ENCODE measurements around the gene PRKN.

Gene PRKN

GRCh38 chr6:162108041-162108440 is 619.5 kb downstream of the PRKN start:
- no peak for DNase-seq (ENCODE audit: low read depth)
- H3K4me3 ChIP-seq (ENCODE audit: low read depth, low read length), result no peak overlapping the region
- no peak for TF ChIP-seq CTCF (IDR thresholded peaks at IDR 0.05; ENCODE audit: low read depth, low read length, missing control alignments)

- no peak overlapping the region for H3K4me3 ChIP-seq (ENCODE audit: low read depth, low read length)
- TF ChIP-seq CTCF (IDR thresholded peaks at IDR 0.05; ENCODE audit: low read depth, low read length, missing control alignments), result no peak
- no peak for DNase-seq (ENCODE audit: low read depth)
These were observed 627.5 kb downstream of the PRKN start for GRCh38 chr6:162100096-162100495.

GRCh38 chr6:162099685-162100084 is 627.9 kb downstream of the PRKN start:
- DNase-seq (ENCODE audit: low read depth), result no peak
- H3K4me3 ChIP-seq (ENCODE audit: low read depth, low read length), result no peak overlapping the region
- TF ChIP-seq CTCF (IDR thresholded peaks at IDR 0.05; ENCODE audit: low read depth, low read length, missing control alignments), result no peak

GRCh38 chr6:162092816-162093502 is 634.6 kb downstream of the PRKN start:
- H3K4me3 ChIP-seq (ENCODE audit: low read depth, low read length), result no peak overlapping the region
- DNase-seq (ENCODE audit: low read depth), result no peak
- TF ChIP-seq CTCF (IDR thresholded peaks at IDR 0.05; ENCODE audit: low read depth, low read length, missing control alignments), result no peak

- H3K4me3 ChIP-seq (ENCODE audit: low read depth, low read length), result no peak overlapping the region
- TF ChIP-seq CTCF (IDR thresholded peaks at IDR 0.05; ENCODE audit: low read depth, low read length, missing control alignments), result no peak
- DNase-seq (ENCODE audit: low read depth), result no peak
These were observed 636.8 kb downstream of the PRKN start for GRCh38 chr6:162090734-162091133.

- DNase-seq (ENCODE audit: low read depth), result no peak
- no peak for TF ChIP-seq CTCF (IDR thresholded peaks at IDR 0.05; ENCODE audit: low read depth, low read length, missing control alignments)
- no peak overlapping the region for H3K4me3 ChIP-seq (ENCODE audit: low read depth, low read length)
These were observed 639.5 kb downstream of the PRKN start for GRCh38 chr6:162088091-162088490.

GRCh38 chr6:162085561-162085960 is 642.0 kb downstream of the PRKN start:
- TF ChIP-seq CTCF (IDR thresholded peaks at IDR 0.05; ENCODE audit: low read depth, low read length, missing control alignments), result no peak
- no peak for DNase-seq (ENCODE audit: low read depth)
- no peak overlapping the region for H3K4me3 ChIP-seq (ENCODE audit: low read depth, low read length)

Data from GM12864 (cell line).